ENCODE data around the gene RAD50.

RAD50 gene

DNA sequence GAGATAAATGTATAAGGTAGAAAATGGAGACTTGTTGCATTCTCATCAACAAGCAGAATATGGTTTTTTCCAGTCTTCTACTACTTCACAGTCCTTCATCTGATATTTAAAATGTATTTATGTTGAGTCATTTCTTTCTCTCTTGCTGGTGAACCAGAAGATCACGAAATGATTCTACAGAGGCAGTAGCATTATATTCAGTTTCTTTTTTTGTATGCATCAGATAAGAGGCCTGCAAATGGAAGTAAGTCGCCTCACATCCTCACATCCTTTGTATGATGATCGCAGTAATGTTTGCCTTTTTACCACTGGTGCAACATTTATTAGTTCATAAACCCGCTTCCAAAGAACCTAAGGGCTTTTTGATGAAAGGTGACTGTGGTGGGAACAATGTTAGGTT, 79.1 kb downstream of the RAD50 start:
- TF ChIP-seq, protein P1, sequence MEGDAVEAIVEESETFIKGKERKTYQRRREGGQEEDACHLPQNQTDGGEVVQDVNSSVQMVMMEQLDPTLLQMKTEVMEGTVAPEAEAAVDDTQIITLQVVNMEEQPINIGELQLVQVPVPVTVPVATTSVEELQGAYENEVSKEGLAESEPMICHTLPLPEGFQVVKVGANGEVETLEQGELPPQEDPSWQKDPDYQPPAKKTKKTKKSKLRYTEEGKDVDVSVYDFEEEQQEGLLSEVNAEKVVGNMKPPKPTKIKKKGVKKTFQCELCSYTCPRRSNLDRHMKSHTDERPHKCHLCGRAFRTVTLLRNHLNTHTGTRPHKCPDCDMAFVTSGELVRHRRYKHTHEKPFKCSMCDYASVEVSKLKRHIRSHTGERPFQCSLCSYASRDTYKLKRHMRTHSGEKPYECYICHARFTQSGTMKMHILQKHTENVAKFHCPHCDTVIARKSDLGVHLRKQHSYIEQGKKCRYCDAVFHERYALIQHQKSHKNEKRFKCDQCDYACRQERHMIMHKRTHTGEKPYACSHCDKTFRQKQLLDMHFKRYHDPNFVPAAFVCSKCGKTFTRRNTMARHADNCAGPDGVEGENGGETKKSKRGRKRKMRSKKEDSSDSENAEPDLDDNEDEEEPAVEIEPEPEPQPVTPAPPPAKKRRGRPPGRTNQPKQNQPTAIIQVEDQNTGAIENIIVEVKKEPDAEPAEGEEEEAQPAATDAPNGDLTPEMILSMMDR (conservative IDR thresholded peaks at IDR 0.05; ENCODE audit: low read length) = no peak
- no peak for DNase-seq (ENCODE audit: low read depth)
- no peak overlapping the region for H3K4me3 ChIP-seq (ENCODE audit: low read length)

DNA sequence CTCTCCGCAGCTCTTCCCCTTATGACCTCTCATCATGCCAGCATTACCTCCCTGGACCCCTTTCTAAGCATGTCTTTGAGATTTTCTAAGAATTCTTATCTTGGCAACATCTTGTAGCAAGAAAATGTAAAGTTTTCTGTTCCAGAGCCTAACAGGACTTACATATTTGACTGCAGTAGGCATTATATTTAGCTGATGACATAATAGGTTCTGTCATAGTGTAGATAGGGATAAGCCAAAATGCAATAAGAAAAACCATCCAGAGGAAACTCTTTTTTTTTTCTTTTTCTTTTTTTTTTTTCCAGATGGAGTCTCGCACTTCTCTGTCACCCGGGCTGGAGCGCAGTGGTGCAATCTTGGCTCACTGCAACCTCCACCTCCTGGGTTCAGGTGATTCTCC, 80.5 kb downstream of the RAD50 start:
- no peak overlapping the region for H3K4me3 ChIP-seq (ENCODE audit: low read length)
- DNase-seq (ENCODE audit: low read depth) = no peak
- TF ChIP-seq, protein P1 (conservative IDR thresholded peaks at IDR 0.05; ENCODE audit: low read length) = no peak

DNA sequence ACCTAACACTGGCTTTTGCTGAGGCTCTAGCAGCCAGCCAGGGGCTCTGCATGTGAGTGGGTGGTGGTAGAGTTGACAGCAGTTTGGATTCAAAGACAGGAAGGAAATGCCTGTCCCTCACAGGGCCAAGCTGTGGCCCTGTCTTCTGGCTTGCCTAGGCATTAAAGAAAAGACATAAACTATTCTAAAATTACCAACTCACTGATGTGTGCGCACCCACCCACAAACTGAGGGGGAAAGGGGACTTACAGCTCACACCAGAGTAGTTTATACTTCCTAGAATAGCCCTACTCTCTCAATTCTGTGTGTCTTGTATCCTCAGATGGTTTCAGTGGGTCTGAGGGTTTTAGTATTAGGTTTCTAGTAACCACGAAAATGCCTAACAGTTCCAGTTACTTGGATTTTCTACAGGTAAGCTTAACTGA, 82.9 kb downstream of the RAD50 start:
- DNase-seq (ENCODE audit: low read depth) = no peak
- no peak overlapping the region for H3K4me3 ChIP-seq (ENCODE audit: low read length)
- TF ChIP-seq, protein P1 (conservative IDR thresholded peaks at IDR 0.05; ENCODE audit: low read length) = no peak

DNA sequence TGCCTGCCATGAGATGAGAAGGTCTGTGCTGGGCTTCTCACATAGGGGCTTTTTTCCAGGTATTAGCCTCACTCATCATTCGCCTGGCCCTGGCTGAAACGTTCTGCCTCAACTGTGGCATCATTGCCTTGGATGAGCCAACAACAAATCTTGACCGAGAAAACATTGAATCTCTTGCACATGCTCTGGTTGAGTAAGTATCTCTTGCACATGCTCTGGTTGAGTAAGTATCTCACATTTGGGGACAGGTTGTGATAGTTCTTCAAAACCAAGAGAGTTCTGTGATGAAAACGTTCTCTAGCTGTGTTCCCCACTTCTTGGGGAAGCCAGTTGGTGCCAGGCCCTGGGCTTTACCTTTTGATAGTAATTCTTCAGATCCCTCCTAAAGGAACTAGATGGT, 83.8 kb downstream of the RAD50 start:
- no peak for DNase-seq (ENCODE audit: low read depth)
- TF ChIP-seq, protein P1 (conservative IDR thresholded peaks at IDR 0.05; ENCODE audit: low read length) = no peak
- no peak overlapping the region for H3K4me3 ChIP-seq (ENCODE audit: low read length)

DNA sequence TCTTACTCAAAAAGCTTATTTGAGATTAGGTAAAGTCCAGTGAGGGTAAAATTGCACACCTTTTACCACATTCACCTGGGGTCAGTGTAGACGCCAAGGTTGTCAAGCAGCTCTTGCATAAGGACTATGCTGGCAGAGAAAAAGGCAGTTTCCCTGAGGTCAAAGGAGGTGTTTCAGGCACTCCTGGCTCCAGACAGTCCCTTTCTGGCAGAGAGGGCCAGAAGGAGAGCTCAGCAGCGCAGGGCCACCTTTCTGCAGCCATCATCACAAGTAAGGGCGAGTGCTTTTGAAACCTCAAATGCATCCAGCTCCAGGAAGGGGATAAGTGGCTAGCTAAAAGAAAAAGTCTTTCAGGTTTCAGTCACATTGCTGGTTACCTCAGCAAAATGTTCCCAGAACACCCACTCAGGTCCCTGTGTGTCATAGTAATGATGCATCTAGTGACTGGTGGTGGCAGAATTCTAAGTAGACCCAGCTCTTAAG, 84.5 kb downstream of the RAD50 start:
- no peak overlapping the region for H3K4me3 ChIP-seq (ENCODE audit: low read length)
- DNase-seq (ENCODE audit: low read depth) = no peak
- TF ChIP-seq, protein P1 (conservative IDR thresholded peaks at IDR 0.05; ENCODE audit: low read length) = no peak

DNA sequence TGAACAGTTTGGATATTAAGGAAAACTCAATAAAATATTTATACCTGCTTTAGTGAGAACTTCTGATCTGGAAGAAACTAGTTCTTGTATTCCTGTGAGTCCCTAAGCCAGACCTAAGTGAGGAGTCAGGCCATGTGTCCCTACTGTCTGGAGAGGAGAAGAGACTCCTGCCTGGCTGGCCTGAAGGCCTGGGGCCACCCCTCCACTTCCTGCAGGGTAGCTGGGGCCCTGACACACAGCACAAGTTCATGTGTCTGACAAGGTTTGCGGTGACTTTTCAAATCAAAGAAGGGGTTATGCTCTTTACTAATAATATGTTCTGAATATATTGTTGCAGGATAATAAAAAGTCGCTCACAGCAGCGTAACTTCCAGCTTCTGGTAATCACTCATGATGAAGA, 85.1 kb downstream of the RAD50 start:
- H3K4me3 ChIP-seq (ENCODE audit: low read length) = no peak overlapping the region
- TF ChIP-seq, protein P1 (conservative IDR thresholded peaks at IDR 0.05; ENCODE audit: low read length) = no peak

DNA sequence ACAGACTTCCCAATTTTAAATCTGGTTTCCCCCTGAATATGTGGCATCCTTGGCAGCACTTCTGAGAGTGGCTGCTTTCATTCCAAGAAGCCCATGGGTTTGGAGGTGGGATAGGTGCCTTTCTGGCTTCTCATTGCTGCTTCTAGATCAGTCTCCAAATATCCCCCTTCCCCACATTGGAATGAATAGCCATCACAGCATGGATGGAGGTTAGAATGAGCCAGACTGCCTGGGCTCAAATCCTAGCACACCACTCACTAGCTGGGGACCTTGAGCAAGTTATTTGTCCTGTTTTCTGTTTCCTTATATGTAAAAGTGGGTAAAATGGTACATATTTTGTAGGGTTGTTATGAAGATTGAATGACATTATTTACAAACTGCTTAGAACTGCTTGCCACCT, 87.4 kb downstream of the RAD50 start:
- H3K4me3 ChIP-seq (ENCODE audit: low read length) = no peak overlapping the region
- TF ChIP-seq, protein P1 (conservative IDR thresholded peaks at IDR 0.05; ENCODE audit: low read length) = no peak
- no peak for DNase-seq (ENCODE audit: low read depth)

More for the DNA sequence above, 85.1 kb downstream of the RAD50 start:
- DNase-seq (ENCODE audit: low read depth) = no peak

Data from AG10803 (cell line).